IPS-20b (cell line): ENCODE data around the gene NOM1.

ENCODE experiments used
- H3K27ac ChIP-seq: one replicate; pipeline ENCODE4 v1.5.1; 2013; ENCODE audit warnings: low read length
- H3K27me3 ChIP-seq: 2 replicates; pipeline ENCODE4 v1.6.1; 2013; ENCODE audit warnings: mild to moderate bottlenecking, low read length, inconsistent platforms; ENCODE audit not compliant: insufficient read depth
- H3K36me3 ChIP-seq: 2 replicates; pipeline ENCODE4 v1.6.1; 2013; ENCODE audit warnings: low read depth, mild to moderate bottlenecking, inconsistent platforms, low read length, moderate library complexity; ENCODE audit not compliant: insufficient read depth
- H3K4me1 ChIP-seq: 2 replicates; pipeline ENCODE4 v1.6.1; 2013; ENCODE audit warnings: mild to moderate bottlenecking, control low read depth, inconsistent platforms, low read length, moderate library complexity; ENCODE audit not compliant: insufficient read depth
- H3K4me3 ChIP-seq: 2 replicates; pipeline ENCODE4 v1.5.1; 2013; ENCODE audit warnings: mild to moderate bottlenecking, low read length, inconsistent platforms
- H3K9ac ChIP-seq: 2 replicates; pipeline ENCODE4 v1.6.1; 2013; ENCODE audit warnings: low read depth, mild to moderate bottlenecking, inconsistent platforms, low read length, moderate library complexity
- H3K9me3 ChIP-seq: 2 replicates; pipeline ENCODE4 v1.6.1; 2013; ENCODE audit warnings: mild to moderate bottlenecking, low read depth, low read length, inconsistent platforms; ENCODE audit not compliant: insufficient read depth

The NOM1 gene

DNA sequence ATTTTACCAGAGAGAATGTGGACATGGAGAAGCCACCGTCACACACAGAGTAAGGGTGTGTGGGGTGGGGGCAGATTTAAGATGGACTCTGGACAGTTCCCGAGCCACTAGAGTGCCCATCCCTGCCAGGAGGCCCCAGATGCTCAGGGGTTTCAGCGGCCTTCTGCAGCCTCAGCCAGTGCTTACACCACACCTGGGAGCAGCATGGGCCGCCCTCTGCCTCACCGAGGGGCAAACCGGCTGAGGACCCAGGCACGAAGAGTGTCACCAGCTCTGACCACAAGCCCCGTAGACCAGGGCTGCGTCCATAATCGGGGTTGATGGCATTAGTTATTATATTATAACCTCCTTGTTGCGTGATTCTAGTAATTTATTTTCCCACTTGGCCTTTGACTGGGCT, 67.6 kb downstream of the NOM1 start:
- H3K36me3 ChIP-seq: no peaks in the 10 kb centered on the region
- H3K9ac ChIP-seq: no peak overlapping the region
- H3K9me3 ChIP-seq: peaks cover 11% of the 10 kb centered on the region; the same call in 1 of the 2 replicates
- no peak overlapping the region for H3K27ac ChIP-seq
- peaks cover 16% of the 10 kb centered on the region; the same call in 1 of the 2 replicates for H3K4me1 ChIP-seq
- no peak overlapping the region for H3K4me3 ChIP-seq
- peaks cover 100% of the 10 kb centered on the region for H3K27me3 ChIP-seq

DNA sequence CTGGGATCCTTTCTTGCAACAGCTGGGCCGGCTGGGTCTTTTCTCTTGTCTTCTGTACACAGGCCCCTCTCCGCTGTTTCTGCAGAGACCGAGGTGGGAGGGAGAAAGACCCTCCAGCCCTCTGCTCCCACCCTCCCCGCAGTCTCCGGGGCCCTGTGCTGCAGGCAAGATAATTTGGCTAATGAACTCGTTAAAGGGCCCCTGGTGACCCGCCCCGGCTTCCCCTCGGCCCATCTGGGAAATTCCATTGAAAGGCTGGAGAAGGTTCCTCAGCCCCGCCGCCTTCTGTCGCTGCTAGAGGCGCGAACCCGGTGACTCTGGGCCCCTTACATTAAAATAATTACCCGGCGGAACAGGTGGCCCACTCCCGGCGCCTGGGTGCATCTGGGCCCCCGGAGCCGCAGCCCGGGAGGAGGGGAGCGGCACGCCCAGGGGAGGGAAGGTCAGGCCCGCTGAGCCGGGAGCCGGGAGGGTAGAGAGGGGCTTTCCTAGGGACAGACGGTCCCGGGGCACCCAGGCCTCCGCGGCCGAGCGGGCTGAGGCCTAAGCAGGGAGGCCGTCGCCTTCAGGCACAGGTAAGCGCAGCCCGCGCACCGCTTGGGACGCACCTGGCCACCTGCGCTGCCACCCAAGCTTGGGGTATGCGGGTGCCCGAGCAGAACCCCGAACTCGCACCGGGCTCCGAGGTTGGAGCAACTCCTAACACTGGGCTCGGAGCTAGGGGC, 68.3 kb downstream of the NOM1 start:
- Histone ChIP-seq H3K9ac (no peak overlapping the region), H3K27me3 (peaks cover 100% of the 10 kb centered on the region)

DNA sequence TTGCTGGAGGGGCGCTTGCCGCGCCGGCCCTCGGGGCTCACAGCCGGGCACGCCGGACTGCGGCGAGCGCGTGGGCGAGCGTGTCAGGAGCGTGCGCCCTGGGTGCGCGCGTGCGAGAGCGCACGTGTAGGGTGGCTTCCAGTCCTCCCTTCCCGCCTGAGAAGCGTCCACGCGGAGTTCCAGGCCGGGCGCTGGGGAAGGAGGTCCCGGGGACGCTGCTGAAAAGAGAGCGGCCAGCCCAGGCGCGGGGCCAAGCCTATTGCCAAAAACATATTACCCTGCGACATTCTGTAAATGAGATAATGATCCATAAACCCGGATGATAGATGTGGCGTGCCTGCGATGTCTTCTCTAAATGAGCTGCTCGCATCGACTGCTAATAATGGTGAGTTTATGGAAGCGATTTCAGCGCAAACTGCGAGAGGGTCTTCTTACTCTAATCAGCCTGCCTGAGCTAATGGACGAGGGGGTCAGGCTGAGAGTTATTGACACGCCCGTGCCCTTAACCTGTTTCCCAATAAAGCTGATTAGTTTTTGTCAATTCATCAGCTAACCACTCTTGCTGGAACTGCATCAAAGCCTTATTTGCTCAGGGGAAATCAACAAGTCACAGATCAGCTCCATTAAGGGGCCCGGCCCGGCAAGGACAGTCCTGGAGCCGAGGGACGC, 69.0 kb downstream of the NOM1 start:
- Histone ChIP-seq H3K4me3 (no peak overlapping the region), H3K36me3 (no peaks in the 10 kb centered on the region), H3K9ac (no peak overlapping the region), H3K27me3 (peaks cover 100% of the 10 kb centered on the region), H3K27ac (no peak overlapping the region), H3K4me1 (peaks cover 16% of the 10 kb centered on the region; the same call in 1 of the 2 replicates), H3K9me3 (peaks cover 11% of the 10 kb centered on the region; the same call in 1 of the 2 replicates)

More for the DNA sequence above, 68.3 kb downstream of the NOM1 start:
- Histone ChIP-seq H3K27ac (no peak overlapping the region), H3K4me1 (peaks cover 16% of the 10 kb centered on the region; the same call in 1 of the 2 replicates), H3K36me3 (no peaks in the 10 kb centered on the region), H3K9me3 (peaks cover 11% of the 10 kb centered on the region; the same call in 1 of the 2 replicates), H3K4me3 (no peak overlapping the region)

DNA sequence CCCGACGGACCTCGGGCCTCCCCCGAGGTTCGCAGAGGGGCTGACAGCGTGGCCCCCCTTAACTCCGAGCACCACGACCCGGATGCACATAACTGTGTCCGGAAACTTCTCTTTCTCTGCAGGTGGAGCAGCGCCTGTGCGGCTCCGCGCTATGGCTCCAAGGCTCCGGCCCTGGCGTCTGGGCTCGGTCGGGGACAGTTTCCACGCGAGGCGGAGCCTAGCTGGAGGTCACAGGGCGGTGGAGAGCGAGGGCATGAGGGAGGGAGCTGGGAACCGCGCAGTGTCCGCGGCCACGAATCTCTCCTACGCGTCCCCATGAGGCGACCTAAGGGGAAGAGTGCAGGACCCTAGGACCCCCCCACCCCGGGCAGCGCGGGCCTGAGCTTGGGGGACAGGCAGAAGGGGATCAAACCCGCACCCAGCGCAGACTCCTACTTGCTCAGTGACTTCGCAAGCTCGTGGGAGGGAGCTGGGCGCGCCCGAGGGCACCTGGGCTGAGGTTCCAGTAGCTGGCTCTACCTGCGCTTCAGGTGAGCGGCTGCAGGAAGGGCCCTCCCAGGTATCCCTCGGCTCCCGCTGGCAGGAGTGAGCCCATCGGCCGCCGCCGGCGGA, 69.6 kb downstream of the NOM1 start:
- no peaks in the 10 kb centered on the region for H3K36me3 ChIP-seq

DNA sequence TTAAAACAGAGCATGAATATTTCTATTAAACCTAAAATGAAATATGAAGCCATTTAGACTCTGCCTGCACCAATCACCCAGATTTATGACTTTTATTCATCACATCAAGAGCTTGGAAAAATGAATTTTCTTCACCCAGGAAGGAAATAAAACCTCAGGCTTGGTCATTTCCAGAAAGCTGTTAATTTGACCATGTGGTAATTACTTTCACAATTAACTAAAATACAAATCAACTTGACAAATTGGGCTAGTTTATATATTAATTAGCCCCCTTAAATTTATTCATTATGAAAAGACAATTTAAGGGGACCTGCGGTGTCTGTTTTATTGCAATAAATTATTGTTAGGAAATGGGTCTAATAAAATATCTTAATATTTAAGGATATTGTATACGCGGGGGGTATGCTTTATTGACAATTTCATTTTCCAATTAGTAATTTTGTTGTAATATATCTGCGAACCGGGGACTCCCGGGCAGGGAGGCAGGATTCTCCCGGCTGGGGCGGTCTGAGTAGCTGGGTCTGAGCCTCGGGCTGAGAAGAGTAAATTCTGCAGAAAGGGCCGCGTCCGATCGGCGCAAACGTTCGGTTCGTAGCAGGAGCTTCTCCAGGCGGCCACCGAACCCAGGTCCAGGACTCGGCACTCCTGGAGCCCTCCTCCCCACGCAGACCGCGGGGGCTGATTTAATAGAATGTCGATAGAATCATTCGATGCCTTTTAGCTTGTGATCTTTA, 70.4 kb downstream of the NOM1 start:
- H3K4me3 ChIP-seq: no peak overlapping the region

More for the DNA sequence above, 69.6 kb downstream of the NOM1 start:
- Histone ChIP-seq H3K4me1 (peaks cover 14% of the 10 kb centered on the region; the same call in 1 of the 2 replicates), H3K27me3 (peaks cover 100% of the 10 kb centered on the region), H3K4me3 (peak overlapping the region; percentile 10; the same call in 1 of the 2 replicates), H3K9me3 (peaks cover 11% of the 10 kb centered on the region; the same call in 1 of the 2 replicates), H3K27ac (no peak overlapping the region), H3K9ac (no peak overlapping the region)

DNA sequence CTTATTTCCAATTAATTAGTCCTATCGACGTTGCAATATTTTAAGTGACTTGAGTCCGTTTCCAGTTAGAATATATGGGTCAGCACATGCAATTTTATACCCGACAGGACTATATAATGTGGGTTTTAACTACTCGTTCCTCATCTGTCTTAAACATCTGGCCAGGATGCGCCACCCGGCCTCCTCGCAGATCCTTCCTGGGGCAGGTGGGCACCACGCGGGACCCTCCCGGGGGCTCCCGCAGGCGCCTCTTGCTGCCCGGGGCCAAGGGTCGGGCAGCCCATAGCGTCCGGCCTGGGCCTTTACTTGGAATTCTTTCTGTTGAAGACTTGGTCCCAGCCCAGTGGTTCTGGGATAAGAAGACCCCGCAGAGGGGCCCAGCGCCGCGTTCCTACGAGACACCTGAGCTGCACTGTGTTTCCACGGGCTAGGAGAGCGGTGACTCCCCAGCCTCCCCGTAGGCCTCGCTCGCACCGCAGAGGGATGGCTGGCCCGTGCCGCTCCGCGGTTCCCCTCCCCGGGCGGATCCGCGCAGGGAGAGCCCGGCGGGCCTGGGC, 71.1 kb downstream of the NOM1 start:
- Histone ChIP-seq H3K9me3 (peaks cover 11% of the 10 kb centered on the region; the same call in 1 of the 2 replicates), H3K9ac (no peak overlapping the region), H3K27me3 (peaks cover 100% of the 10 kb centered on the region), H3K4me3 (no peak overlapping the region), H3K36me3 (no peaks in the 10 kb centered on the region), H3K27ac (no peak overlapping the region), H3K4me1 (peaks cover 6% of the 10 kb centered on the region; the same call in 1 of the 2 replicates)

More for the DNA sequence above, 70.4 kb downstream of the NOM1 start:
- Histone ChIP-seq H3K9me3 (peaks cover 11% of the 10 kb centered on the region; the same call in 1 of the 2 replicates), H3K36me3 (no peaks in the 10 kb centered on the region), H3K9ac (no peak overlapping the region), H3K27me3 (peaks cover 100% of the 10 kb centered on the region), H3K4me1 (peaks cover 6% of the 10 kb centered on the region; the same call in 1 of the 2 replicates), H3K27ac (no peak overlapping the region)

DNA sequence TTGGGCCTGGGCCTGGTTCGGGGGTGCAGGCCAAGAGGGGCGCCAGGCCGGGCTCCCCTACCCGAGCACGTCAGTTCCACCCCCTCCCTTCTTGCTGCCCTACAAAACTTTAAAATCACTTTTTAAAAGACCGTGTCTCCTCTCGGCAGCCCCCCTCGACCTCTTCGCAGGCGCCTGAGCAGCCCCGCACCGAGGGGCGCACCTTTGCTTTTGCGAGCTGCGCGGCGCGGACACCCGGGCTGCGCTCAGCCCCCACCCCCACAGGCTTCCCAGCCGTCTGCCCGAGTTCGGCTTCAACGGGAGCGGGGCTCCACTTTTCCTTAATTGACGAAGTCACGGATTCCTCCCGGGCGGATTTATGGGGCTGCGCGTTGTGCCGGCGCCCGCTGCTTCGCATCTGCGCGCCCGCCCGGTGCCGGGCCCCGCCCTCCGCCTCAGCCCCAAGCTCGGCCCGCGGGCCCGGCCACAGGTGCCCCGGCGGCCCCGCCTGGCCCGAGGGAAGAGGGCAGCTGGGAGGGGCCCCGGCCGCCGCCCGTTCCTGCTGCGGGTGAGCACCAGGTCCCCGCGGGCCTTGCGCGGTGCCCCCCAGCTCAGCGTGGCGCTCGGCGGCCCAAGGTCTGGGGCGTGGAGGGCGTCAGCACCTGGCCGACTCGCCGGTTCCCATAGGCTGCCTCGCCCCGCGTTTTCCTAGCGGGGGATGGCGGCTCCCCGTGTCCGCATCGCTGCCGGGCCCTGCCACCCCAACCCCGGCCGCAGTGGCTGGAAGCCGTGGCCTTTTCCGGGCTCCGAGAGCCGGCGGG, 71.8 kb downstream of the NOM1 start:
- Histone ChIP-seq H3K36me3 (no peaks in the 10 kb centered on the region), H3K27me3 (peaks cover 100% of the 10 kb centered on the region), H3K9me3 (peaks cover 11% of the 10 kb centered on the region; the same call in 1 of the 2 replicates), H3K4me1 (peaks cover 6% of the 10 kb centered on the region; the same call in 1 of the 2 replicates), H3K4me3 (no peak overlapping the region), H3K9ac (no peak overlapping the region), H3K27ac (no peak overlapping the region)

DNA sequence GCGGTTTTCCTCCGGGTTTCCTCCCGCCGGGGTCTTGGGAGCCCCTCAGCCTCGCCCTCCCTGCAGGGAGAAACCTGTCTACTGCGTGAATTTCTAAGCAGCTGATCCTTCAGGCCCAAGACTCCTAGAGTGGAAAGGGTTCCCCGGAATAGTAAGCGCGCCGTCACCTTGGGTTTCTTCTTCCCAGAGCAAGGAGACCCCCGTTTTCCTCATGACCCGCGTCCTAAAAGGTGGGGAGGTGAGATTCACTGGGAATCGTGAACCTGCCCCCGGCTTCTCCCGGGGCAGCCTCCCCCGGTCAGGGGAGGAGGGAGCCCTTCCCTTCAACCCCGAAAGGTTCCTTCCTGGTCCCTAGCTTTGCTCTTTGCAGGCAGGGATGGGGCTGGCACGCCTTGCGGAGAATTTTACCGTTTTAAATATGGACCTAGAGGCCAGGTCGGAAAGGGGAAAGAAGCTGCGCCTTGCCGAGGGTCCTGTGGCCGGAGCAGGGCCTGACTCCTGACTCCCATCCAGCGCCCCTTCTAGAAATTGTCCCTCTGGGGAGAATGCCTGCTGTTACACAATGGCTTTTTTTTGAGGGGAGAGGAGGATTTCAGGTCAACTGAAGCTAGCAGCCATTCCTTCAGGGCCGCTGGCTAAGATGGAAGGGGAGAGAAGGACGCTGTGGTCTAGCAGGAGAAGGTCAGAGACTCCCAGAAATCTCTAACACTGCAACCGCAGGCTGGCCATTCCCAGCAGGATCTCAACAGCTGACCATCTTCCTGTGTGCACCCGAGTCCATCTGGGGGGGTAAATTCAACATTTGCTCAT, 72.6 kb downstream of the NOM1 start:
- H3K9ac ChIP-seq: no peak overlapping the region
- H3K9me3 ChIP-seq: peaks cover 11% of the 10 kb centered on the region; the same call in 1 of the 2 replicates
- H3K27ac ChIP-seq: no peak overlapping the region
- H3K27me3 ChIP-seq: peaks cover 100% of the 10 kb centered on the region
- H3K36me3 ChIP-seq: no peaks in the 10 kb centered on the region
- no peak overlapping the region for H3K4me3 ChIP-seq
- peaks cover 6% of the 10 kb centered on the region; the same call in 1 of the 2 replicates for H3K4me1 ChIP-seq
